HG03280 (cell line): Measurements from ENCODE around the gene FYN.

Source experiments
- ATAC-seq: cut with Tn5 transposase; IDR thresholded peaks from one replicate; pipeline ENCODE4 v1.9.1; 2021; ENCODE audit warnings: mild to moderate bottlenecking, moderate library complexity; ENCODE audit not compliant: unreplicated experiment

FYN gene

GRCh38 chr6:111734068-111735061, 138.9 kb downstream of the FYN start:
- ATAC-seq, result no peak

DNA sequence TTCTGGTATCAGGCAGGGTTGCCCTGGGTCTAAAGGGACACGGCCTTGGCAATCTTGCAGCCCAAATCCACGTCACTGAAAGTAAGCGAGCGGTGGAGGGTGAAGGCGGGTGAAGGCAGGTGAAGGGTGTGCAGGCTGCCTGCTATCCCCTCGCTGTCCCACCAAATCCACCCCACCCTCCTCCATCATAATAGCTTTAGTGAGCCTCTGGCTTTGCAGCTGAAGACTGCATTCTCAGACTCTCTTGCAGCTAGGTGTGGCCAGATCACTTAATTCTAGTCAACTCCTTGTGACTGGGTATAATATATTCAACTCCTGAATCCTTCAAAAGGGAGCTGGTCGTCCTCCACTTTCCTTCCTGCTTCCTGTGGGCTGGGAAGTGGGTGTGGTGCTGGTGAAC, 140.9 kb downstream of the FYN start:
- ATAC-seq, result no peak

DNA sequence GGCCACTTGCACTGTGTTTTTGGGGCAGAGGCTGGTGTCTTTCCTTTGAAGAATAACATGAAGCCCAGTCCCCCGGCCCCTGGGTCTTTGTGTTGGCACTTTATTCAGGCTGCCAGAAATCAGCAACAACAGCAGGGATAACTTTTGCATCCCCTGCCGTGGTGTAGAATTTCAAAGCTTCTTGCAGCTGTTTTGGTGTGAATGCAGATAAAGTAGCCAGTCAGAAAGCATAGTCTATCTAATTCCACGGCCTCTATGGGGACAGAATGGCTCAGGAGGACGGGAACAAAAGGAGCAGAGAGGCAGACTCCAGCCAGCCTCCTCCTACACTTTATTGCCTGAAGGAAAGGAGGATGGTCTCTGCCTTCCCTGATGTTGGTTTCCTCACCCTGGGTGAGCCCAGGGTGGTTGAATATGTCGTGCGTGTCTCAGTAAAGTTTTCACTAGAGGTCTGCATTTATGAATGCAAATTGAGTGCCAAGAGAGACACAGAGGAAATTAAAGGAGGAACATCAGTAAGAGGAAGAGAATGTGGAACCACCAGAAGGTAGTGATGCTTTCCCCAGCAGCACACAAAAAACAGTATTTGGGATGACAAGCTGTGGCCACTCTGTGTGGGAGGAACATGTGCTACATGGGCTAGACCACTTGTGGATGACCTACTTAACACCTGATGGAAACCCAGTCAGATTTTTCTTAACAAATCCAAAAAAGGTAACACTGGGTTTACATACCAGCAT, 141.6 kb downstream of the FYN start:
- no peak for ATAC-seq

DNA sequence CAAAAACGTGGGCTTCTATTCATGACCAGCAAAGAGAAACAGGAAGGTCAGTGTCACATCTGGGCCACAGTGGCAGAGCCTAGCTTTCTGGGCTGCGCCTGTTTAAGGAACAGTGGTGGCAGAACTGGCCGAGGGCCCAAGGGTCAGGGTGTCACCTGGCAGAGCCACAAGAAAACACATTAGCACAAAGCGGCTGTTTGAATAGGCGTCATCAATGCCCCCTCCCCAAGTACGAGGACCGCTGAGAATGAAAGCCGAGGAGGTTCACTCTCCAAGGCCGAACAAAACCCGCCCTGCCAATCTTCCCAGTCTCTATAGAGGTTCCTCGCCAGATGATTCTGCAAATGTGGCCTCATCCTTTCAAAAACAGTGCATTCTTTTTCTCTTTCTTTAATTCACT, 142.4 kb downstream of the FYN start:
- ATAC-seq, result no peak

GRCh38 chr6:111727802-111728201, 145.4 kb downstream of the FYN start:
- no peak for ATAC-seq

DNA sequence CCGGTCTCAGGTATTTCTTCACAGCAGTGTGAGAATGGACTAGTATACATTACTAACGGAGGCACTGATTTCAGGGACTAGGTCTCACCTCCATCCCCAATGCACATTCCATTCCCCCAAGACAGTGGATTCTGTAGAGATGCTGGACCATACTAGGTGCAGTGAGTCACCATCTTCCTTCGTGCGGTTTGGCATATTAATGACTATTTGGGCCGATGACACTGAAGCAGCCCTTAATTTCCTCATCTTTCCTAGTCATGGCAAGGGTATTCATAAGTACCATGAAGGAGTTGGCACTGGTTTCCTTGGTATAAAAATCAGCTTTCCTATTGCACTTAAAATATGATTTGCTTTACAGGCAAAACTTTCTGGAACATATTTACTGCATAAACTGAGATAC, 146.2 kb downstream of the FYN start:
- ATAC-seq, result no peak

GRCh38 chr6:111725446-111726112, 147.7 kb downstream of the FYN start:
- ATAC-seq, result no peak

- ATAC-seq, result peak; percentile 96
Measured at GRCh38 chr6:111724505-111724904, 148.7 kb downstream of the FYN start.

GRCh38 chr6:111724039-111724438, 149.2 kb downstream of the FYN start:
- peak; percentile 14 for ATAC-seq

DNA sequence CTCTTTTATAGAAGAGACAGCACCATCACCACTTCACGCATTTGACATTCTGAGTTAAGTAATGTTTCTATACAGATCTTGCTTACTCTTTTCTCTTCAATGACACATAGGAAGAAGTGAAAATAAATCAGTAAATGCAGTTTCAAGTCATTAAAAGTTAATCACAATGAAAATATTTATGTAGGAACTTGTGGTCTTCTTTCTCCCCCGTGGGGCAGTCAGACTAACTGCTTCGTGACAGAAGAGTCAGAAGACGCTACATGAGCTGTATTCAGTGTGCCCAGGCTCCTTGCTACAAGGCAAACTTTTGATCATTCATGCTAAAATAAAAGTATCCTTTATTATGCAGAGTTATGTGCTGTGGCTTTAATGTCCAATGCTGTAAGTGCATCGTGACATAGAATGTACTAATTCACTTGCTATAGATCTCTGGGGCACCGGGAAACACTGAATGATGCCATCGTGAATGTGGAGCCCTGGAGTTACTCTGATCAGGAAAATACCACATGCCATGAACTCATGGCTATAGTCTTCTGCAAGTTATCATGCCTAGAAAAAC, 149.8 kb downstream of the FYN start:
- ATAC-seq, result no peak

DNA sequence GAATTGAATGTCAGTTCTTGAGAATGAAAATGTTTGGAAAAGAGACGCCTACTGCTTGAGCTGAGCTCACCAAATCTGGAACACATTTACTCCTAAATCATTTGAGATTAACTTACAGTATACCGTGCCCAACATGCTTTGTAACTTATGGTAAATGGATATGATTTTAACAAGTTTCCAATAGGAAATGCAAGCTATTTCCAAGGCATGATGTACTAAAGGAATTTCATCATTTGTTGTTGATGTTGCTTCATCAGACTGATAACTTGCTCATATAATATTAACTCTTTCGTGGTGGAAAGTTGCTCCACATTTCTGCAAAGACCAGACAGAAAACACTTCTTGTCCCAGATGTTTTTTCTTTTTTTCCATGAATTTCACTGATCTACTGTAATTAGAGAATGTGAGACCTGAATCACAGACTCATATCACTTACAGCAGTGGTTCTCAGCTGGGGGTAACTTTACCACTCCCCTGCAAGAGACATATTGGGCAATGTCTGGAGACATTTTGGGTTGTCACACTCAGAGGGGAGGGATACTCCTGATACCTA, 151.0 kb downstream of the FYN start:
- ATAC-seq, result no peak

GRCh38 chr6:111721753-111722154, 151.5 kb downstream of the FYN start:
- ATAC-seq, result no peak

- no peak for ATAC-seq
Measured at GRCh38 chr6:111720931-111721496, 152.2 kb downstream of the FYN start.

- ATAC-seq, result no peak
Measured at GRCh38 chr6:111718990-111719389, 154.3 kb downstream of the FYN start.

DNA sequence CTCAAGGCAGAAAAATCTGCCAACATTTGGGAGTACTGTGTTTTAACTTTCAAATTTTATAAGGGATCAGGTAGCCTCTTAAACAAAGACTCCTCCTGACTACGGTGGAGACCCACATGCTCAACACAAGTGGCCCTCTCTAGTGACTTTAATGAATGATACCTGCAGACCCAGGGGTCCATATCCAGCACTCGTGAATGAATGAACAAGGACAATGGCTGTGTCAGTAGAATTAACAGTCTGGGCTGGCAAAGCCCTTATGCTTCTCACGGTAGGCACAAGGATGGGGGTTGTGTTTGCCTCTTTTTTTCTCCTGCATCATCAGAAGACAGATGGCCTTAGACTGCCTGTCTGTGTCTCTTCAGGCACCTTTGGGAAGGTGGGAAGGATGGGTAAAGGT, 154.9 kb downstream of the FYN start:
- ATAC-seq, result no peak

DNA sequence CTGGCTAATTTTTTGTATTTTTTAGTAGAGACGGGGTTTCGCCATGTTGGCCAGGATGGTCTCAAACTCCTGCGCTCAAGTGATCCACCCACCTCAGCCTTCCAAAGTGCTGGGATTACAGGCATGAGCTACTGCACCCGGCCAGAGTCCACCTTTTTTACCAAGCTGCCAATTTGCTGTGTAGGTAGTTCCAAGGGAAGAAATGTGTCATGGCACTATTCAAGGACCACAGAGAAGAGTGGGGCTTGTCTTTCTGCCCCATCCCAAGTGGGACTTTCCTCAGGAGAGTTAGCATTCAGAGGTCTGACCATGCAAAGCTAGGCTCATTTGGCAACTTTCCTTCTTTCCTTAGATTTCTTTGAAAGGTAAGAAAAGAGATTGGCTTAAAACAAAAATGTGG, 155.6 kb downstream of the FYN start:
- no peak for ATAC-seq

DNA sequence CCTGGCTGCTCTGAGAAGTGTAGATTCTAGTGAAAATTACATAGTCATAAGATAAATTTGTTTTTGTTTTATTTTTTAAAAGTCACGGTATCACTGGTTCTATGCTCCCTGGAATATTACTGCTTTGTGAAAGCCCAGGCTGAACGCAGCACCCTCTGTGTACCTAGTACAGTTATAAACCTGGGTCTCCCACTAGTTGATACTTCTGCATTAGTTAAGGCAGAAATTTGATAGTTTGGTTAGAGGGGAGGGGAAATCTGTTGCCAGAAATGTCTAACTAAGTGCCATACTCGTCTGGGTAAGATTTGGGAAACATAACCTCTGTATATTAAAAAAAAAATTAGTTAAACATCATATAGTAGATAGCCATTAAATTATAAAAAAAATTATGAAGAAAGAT, 156.9 kb downstream of the FYN start:
- no peak for ATAC-seq

DNA sequence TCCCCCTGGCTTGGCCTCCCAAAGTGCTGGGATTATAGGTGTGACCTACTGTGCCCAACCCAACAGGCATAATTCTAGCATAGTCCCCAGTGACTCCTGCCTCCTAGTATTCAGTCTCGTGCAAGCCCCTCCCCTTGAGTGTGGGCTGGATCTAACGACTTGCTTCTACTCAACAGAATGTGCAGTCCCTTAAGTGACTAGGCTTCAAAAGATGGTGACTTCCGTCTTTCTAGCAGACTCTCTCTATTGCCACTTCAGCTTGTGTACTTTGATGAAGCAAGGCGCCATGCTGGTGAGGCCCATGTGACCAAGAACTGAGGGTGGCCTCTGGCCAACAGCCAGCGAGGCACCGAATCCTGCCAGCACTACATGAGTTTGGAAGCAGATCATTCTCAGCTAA, 157.9 kb downstream of the FYN start:
- ATAC-seq, result no peak

DNA sequence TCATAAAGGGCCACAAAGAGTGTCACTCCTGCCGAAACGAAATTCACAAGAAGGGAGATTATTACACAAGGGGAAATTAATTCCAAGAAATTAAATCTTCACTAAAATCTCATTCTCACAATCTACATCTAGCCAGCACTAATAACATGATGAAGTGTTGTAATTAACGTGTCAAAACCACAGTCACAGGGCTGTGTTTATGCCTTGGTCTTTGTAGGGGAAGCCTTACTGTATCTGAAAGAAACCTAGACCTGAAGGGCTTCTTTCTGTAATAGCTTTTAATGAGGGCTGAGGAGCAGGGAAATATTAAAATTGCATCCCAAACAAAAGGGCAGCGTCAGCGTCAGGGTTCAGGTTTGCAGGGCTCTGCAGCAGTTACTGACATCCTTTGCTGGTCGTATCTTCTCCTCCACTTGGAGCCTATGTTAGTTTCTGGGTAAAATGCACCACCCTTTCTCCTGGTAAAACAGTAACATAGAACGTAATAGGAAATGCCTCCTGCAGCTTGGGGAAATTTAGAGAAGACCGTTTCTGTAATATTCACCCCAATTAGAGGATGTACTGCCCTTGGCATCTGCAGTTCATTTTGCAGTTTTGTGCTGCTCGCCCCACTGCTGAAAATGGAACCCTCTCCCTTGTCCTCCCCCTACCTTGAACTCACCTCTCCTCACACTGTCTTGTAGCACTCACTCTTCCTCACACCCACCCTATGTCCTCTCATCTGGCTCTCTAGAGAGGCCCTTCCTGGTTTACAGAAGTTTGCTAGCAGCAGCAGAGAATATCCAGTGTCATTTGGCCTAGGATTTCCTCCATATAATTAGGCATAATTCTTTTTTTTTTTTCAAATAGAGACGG, 158.6 kb downstream of the FYN start:
- no peak for ATAC-seq

DNA sequence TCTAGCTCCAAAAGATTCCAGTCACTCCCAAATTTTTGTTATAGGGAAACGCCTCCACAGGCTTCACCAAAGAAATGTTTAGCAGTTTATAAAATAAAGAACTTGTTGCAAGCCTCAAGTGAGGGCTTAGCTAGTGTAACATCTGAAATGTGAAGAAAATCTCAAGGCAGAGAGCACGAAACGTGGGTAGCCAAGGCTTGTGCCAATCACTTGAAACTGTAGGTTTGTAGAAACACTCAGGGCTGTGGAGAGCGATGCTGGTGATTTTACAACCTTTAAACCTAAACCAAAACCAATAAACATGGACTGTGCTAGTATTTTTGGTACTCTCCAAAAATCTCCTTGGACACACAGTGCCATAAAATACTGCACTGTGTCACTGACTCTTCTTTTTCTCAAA, 159.4 kb downstream of the FYN start:
- no peak for ATAC-seq
